Parathyroid adenoma (tissue), 2 donors: Measurements from ENCODE around the gene C14orf119.

Experiments used
- H2AFZ ChIP-seq: fragments of 300-600 bp; sonication (generic); one replicate; pipeline ENCODE4 v1.7.0; 2017; ENCODE audit warnings: antibody characterized with exemption, mild to moderate bottlenecking
- H3K27ac ChIP-seq: fragments of 300-600 bp; sonication (generic); one replicate; pipeline ENCODE4 v1.7.0; 2017
- H3K27me3 ChIP-seq: fragments of 300-600 bp; sonication (generic); one replicate; pipeline ENCODE4 v1.7.0; 2017; ENCODE audit warnings: low read length; ENCODE audit not compliant: control insufficient read depth, insufficient read depth
- H3K36me3 ChIP-seq: fragments of 300-600 bp; sonication (generic); one replicate; pipeline ENCODE4 v1.7.0; 2017; ENCODE audit warnings: low read length; ENCODE audit not compliant: control insufficient read depth, insufficient read depth
- H3K4me1 ChIP-seq: fragments of 300-600 bp; sonication (generic); one replicate; pipeline ENCODE4 v1.7.0; 2017; ENCODE audit warnings: control low read depth
- H3K4me2 ChIP-seq: fragments of 300-600 bp; sonication (generic); one replicate; pipeline ENCODE4 v1.7.0; 2017; ENCODE audit warnings: low read length
- H3K4me3 ChIP-seq: fragments of 300-600 bp; sonication (generic); one replicate; pipeline ENCODE4 v1.7.0; 2017; ENCODE audit warnings: low read depth, low read length
- H3K79me2 ChIP-seq: fragments of 300-600 bp; sonication (generic); one replicate; pipeline ENCODE4 v1.7.0; 2017; ENCODE audit warnings: control low read depth
- H3K9ac ChIP-seq: fragments of 300-600 bp; sonication (generic); one replicate; pipeline ENCODE4 v1.7.0; 2017; ENCODE audit warnings: mild to moderate bottlenecking
- H3K9me3 ChIP-seq: fragments of 300-600 bp; sonication (generic); one replicate; pipeline ENCODE4 v1.7.0; 2017; ENCODE audit warnings: low read length; ENCODE audit not compliant: control insufficient read depth
- TF ChIP-seq, protein P1 (sequence below): fragments of 300-600 bp; sonication (generic); IDR thresholded peaks from one replicate; pipeline ENCODE4 v1.7.0; 2017; ENCODE audit warnings: antibody characterized with exemption, mild to moderate bottlenecking
- donor health status: primary hyperparathyroidism.

The C14orf119 gene

DNA sequence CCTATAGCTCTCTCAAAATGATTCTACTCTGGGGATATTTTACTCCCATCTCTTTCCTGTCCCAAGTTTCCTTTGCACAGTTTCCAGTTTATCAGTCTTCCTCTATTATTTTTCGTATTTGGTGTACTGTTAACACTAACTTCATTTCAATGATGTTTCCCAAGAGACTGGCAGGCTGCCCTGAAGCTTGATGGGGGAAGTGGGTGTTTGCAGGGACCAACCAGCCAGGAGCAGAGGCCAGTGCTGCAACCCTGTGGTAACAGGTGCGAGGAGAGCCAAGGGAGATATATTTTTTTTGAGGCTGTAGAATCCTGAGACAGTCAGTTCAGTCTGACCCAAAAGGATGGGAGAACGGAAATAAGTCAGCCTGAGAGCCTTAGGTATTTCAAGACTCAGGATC, 35.6 kb downstream of the C14orf119 start:
- no peaks in the 10 kb centered on the region for H3K9me3 ChIP-seq
- H3K4me2 ChIP-seq, result peak overlapping the region; percentile 29
- no peak overlapping the region for H2AFZ ChIP-seq
- no peaks in the 10 kb centered on the region for H3K27me3 ChIP-seq
- peaks cover 4% of the 10 kb centered on the region for H3K79me2 ChIP-seq
- peaks cover 43% of the 10 kb centered on the region for H3K4me1 ChIP-seq
- peak overlapping the region; percentile 50 for H3K9ac ChIP-seq
- no peaks in the 10 kb centered on the region for H3K36me3 ChIP-seq
- no peak overlapping the region for H3K4me3 ChIP-seq
- H3K27ac ChIP-seq, result peak overlapping the region; percentile 100
- TF ChIP-seq, protein P1, sequence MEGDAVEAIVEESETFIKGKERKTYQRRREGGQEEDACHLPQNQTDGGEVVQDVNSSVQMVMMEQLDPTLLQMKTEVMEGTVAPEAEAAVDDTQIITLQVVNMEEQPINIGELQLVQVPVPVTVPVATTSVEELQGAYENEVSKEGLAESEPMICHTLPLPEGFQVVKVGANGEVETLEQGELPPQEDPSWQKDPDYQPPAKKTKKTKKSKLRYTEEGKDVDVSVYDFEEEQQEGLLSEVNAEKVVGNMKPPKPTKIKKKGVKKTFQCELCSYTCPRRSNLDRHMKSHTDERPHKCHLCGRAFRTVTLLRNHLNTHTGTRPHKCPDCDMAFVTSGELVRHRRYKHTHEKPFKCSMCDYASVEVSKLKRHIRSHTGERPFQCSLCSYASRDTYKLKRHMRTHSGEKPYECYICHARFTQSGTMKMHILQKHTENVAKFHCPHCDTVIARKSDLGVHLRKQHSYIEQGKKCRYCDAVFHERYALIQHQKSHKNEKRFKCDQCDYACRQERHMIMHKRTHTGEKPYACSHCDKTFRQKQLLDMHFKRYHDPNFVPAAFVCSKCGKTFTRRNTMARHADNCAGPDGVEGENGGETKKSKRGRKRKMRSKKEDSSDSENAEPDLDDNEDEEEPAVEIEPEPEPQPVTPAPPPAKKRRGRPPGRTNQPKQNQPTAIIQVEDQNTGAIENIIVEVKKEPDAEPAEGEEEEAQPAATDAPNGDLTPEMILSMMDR, result no peak

DNA sequence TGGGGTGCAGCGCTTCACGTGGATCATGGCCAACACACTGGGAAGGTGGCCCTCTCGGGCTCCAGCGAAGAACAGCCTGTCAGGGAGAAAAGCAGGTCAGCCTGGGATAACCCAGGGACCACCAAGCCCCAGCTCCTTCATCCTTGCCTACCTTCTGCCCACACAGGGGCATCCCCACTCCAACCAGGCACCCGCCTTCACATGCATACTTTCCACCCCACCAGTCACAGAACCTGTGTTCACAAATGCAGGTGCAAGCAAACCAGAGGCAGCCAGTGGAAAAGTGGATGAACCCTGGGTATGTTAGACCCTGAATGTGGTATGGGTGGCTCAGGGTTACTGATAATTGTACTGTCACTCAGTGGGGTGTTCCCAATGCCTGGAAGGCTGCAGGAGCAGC, 36.2 kb downstream of the C14orf119 start:
- H3K4me2 ChIP-seq, result no peak overlapping the region
- peaks cover 37% of the 10 kb centered on the region for H3K4me1 ChIP-seq
- no peaks in the 10 kb centered on the region for H3K36me3 ChIP-seq
- H3K9me3 ChIP-seq, result no peaks in the 10 kb centered on the region
- peaks cover 4% of the 10 kb centered on the region for H3K79me2 ChIP-seq
- no peak overlapping the region for H3K9ac ChIP-seq
- H3K27me3 ChIP-seq, result no peaks in the 10 kb centered on the region
- no peak overlapping the region for H3K4me3 ChIP-seq
- H2AFZ ChIP-seq, result no peak overlapping the region
- H3K27ac ChIP-seq, result peak overlapping the region; percentile 100
- TF ChIP-seq, protein P1, result no peak

DNA sequence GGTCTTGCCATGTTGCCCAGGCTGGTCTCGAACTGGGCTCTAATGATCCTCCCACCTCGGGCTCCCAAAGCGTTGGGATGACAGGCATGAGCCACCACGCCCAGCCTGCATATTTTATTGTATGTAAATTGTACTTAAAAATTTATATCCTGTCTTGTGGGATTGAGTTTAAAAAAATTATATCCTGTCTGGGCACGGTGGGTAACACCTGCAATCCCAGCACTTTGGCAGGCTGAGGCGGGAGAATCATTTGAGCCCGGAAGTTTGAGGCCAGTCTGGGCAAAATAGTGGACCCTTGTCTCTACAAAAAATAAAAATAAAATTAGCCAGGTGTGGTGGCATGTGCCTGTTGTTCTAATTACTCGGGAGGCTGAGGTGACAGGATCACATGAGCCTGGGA, 37.7 kb downstream of the C14orf119 start:
- H3K27ac ChIP-seq, result no peak overlapping the region
- H3K79me2 ChIP-seq, result peaks cover 4% of the 10 kb centered on the region
- H3K36me3 ChIP-seq, result no peaks in the 10 kb centered on the region
- no peaks in the 10 kb centered on the region for H3K27me3 ChIP-seq
- no peaks in the 10 kb centered on the region for H3K9me3 ChIP-seq
- TF ChIP-seq, protein P1, result no peak
- H3K4me1 ChIP-seq, result peaks cover 39% of the 10 kb centered on the region
- no peak overlapping the region for H3K4me2 ChIP-seq
- H3K4me3 ChIP-seq, result no peak overlapping the region
- H2AFZ ChIP-seq, result no peak overlapping the region
- H3K9ac ChIP-seq, result no peak overlapping the region

DNA sequence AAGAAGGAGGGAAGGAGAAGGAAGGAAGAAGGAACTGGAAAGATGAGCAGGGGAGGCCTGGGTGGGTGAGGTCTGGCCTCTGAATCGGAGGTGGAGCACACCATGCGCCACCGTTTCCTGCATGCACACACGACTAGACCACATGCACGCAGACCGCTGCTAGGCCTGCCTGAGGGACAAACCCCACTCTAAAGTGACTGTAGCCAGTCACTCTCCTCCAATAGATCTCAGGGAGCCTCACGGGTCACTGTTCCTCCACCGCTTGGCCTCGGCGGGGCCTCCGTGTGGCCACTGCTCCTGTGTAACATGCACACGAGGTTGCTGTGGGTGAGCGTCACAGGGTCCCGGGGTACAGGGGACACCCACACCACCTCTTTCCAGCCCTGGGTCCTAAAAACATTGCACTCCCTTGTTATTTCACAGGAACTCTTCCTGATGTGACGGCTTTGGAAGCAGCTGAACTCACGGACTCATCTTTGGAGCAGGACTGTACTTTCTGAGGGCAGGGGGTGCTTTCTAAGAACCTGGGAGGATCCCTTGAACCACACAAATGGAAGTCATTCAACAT, 41.3 kb downstream of the C14orf119 start:
- no peak overlapping the region for H2AFZ ChIP-seq
- TF ChIP-seq, protein P1, result no peak
- peaks cover 16% of the 10 kb centered on the region for H3K4me1 ChIP-seq
- peak overlapping the region; percentile 60 for H3K27ac ChIP-seq
- H3K9me3 ChIP-seq, result no peaks in the 10 kb centered on the region
- no peak overlapping the region for H3K4me3 ChIP-seq
- H3K79me2 ChIP-seq, result peaks cover 5% of the 10 kb centered on the region
- no peak overlapping the region for H3K9ac ChIP-seq
- no peak overlapping the region for H3K4me2 ChIP-seq
- H3K27me3 ChIP-seq, result no peaks in the 10 kb centered on the region
- no peaks in the 10 kb centered on the region for H3K36me3 ChIP-seq

DNA sequence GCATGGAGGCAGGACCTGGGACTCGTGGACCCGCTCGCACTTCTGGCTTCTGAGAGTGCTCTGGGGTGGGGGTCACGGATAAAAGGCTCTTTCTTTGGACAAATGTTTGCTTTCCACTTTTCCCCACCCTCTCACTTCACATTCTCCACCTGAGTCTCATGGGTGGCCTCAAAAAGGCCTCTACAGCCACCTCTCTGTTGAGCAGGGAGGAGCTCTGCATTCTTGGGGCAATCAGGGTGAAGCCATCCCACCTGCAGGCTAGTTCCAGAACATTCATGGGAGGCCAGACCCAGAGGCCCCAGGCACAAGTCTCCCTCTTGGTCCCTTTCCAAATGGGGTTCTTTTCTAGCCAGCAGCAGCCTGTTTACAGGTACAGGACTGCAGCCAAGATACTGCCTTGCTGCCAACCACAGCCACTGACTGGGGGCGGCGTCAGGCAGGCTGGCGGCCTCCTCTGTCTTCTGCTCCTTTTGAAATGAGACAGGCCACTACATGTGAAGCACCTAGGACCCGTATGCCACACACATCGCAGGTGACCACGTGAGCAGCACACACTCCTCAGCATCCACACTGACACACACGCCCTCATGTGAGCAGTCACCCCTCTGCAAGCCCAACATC, 42.0 kb downstream of the C14orf119 start:
- Histone ChIP-seq H3K36me3 (no peaks in the 10 kb centered on the region), H3K4me3 (no peak overlapping the region), H3K27ac (peak overlapping the region; percentile 60), H2AFZ (no peak overlapping the region), H3K9me3 (no peaks in the 10 kb centered on the region), H3K27me3 (no peaks in the 10 kb centered on the region), H3K79me2 (peaks cover 11% of the 10 kb centered on the region), H3K9ac (no peak overlapping the region), H3K4me1 (peaks cover 21% of the 10 kb centered on the region), H3K4me2 (no peak overlapping the region)
- TF ChIP-seq, protein P1, result no peak
